ENCODE data around the gene TTC21A.
A peak's percentile ranks its signal among the peaks of the same experiment; 100 is the strongest.

The TTC21A gene

DNA sequence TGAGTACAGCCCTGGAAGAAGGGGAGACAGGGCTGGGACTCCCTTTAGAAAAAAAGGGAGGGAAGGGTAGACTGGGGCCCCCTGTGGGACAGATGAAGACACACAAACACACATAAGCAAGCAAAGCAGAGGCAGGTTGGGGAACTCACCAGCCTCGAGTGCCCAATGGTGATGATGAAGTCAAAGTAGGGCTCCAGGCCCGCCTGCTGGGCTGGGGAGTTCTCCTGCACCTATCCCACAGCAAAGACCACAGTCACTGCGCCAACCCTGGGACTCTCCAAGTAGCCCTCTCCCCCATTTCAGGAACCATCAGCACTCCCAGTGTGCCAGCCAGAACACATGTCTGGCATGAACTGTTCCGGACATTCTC lies 4.2 kb upstream of the TTC21A start:
- Histone ChIP-seq H3K4me1 (peaks cover 5% of the 10 kb centered on the region; the same call in 1 of the 2 replicates), H3K27me3 (ENCODE audit: low read depth) (no peaks in the 10 kb centered on the region), H3K4me3 (no peak overlapping the region), H3K36me3 (replicated peaks) (peaks cover 37% of the 10 kb centered on the region), H3K9me3 (no peaks in the 10 kb centered on the region)
- in situ Hi-C loops (cut with MboI; ENCODE audit: low sequenced_read_pairs), result loop anchor here (25.0 kb wide), 1 partner anchor 184 kb away; the partner anchor contains the start of gene CX3CR1
- DNase-seq (ENCODE audit: low spot score in 2 of 2), result no peak

- Histone ChIP-seq H3K36me3 (replicated peaks) (peaks cover 31% of the 10 kb centered on the region), H3K4me1 (peaks cover 5% of the 10 kb centered on the region; the same call in 1 of the 2 replicates), H3K9me3 (no peaks in the 10 kb centered on the region), H3K27me3 (ENCODE audit: low read depth) (no peaks in the 10 kb centered on the region), H3K4me3 (no peak overlapping the region)
- DNase-seq (ENCODE audit: low spot score in 2 of 2), result no peak
- in situ Hi-C loops (cut with MboI; ENCODE audit: low sequenced_read_pairs), result loop anchor here (25.0 kb wide), 1 partner anchor 183 kb away; the partner anchor contains the start of gene CX3CR1
Observed at GRCh38 chr3:39103791-39104552, 3.5 kb upstream of the TTC21A start.

- in situ Hi-C loops (cut with MboI; ENCODE audit: low sequenced_read_pairs), result loop anchor here (25.0 kb wide), 1 partner anchor 182 kb away; the partner anchor contains the start of gene CX3CR1
- Histone ChIP-seq H3K36me3 (replicated peaks) (peaks cover 19% of the 10 kb centered on the region), H3K27me3 (ENCODE audit: low read depth) (no peaks in the 10 kb centered on the region), H3K4me3 (no peak overlapping the region), H3K4me1 (peaks cover 5% of the 10 kb centered on the region; the same call in 1 of the 2 replicates), H3K9me3 (no peaks in the 10 kb centered on the region)
- no peak for DNase-seq (ENCODE audit: low spot score in 2 of 2)
Observed at GRCh38 chr3:39104961-39105686, 2.4 kb upstream of the TTC21A start.

DNA sequence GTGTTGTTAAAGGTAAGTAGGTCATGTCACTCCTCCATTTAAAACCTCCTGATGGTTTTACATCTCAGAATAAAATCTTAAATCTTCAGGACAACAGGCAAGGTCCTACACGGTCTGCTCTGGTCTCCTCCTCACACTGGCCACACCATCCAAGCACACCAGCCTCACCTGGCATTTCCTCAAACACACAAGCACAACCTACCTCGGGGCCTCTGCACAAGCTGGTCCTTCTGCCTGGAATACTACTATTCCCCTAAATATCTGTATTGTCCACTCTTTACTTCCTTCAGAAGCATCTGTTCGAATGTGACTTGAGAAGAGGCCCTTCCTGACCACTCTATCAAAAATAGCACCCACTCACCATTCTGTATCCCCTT lies 1.8 kb upstream of the TTC21A start:
- Histone ChIP-seq H3K4me3 (no peak overlapping the region), H3K27me3 (ENCODE audit: low read depth) (no peaks in the 10 kb centered on the region), H3K36me3 (replicated peaks) (peaks cover 14% of the 10 kb centered on the region), H3K9me3 (no peaks in the 10 kb centered on the region), H3K4me1 (peaks cover 5% of the 10 kb centered on the region; the same call in 1 of the 2 replicates)
- in situ Hi-C loops (cut with MboI; ENCODE audit: low sequenced_read_pairs), result loop anchor here (25.0 kb wide), 1 partner anchor 182 kb away; the partner anchor contains the start of gene CX3CR1
- no peak for DNase-seq (ENCODE audit: low spot score in 2 of 2)

DNA sequence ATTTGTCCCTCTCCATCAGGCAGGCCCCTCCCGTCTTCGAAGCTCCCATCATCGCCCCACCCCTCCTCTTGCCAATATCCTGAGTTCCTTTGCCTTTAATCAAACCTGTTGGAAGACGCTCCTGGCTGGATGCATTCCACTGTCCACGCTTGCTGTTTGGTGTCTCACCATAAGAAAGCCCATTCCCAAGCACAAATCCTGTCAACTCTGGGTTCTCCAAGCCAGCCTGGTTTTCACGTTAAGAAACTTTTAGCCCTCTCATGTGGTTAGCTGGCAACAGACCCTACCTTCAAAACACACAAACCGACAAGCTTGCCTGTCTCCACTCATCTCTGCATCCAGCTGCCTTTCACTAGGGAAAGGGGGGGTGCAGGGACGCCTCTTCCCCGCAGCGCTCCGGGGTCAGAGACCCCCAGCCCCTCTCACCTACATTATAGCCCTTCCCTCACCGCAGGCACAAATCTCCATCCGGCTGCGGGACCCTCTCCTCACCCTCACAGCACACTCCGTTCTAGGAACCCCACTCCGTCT lies 1.1 kb upstream of the TTC21A start:
- peak in 1 of 2 experiments; percentile 35 for DNase-seq (ENCODE audit: low spot score in 2 of 2)
- peak overlapping the region; percentile 88 for H3K4me3 ChIP-seq
- in situ Hi-C loops (cut with MboI; ENCODE audit: low sequenced_read_pairs), result loop anchor here (25.0 kb wide), 1 partner anchor 181 kb away; the partner anchor contains the start of gene CX3CR1

GRCh38 chr3:39106851-39107387 lies 561 bp upstream of the TTC21A start:
- in situ Hi-C loops (cut with MboI; ENCODE audit: low sequenced_read_pairs), result loop anchor here (25.0 kb wide), 1 partner anchor 180 kb away; the partner anchor contains the start of gene CX3CR1
- DNase-seq (ENCODE audit: low spot score in 2 of 2), result peak; percentile 16 to 64

More for the DNA sequence above, 1.1 kb upstream of the TTC21A start:
- H3K27me3 ChIP-seq (ENCODE audit: low read depth), result no peaks in the 10 kb centered on the region
- H3K9me3 ChIP-seq, result no peaks in the 10 kb centered on the region
- peaks cover 11% of the 10 kb centered on the region; the same call in 1 of the 2 replicates for H3K36me3 ChIP-seq (replicated peaks)
- H3K4me1 ChIP-seq, result peaks cover 5% of the 10 kb centered on the region; the same call in 1 of the 2 replicates

GRCh38 chr3:39108200-39108710 lies 775 bp downstream of the TTC21A start:
- H3K4me1 ChIP-seq, result peaks cover 5% of the 10 kb centered on the region; the same call in 1 of the 2 replicates
- H3K4me3 ChIP-seq, result peak overlapping the region; percentile 88
- in situ Hi-C loops (cut with MboI; ENCODE audit: low sequenced_read_pairs), result loop anchor here (25.0 kb wide), 1 partner anchor 179 kb away; the partner anchor contains the start of gene CX3CR1
- no peaks in the 10 kb centered on the region for H3K9me3 ChIP-seq
- no peak for DNase-seq (ENCODE audit: low spot score in 2 of 2)
- H3K36me3 ChIP-seq (replicated peaks), result peaks cover 3% of the 10 kb centered on the region; the same call in 1 of the 2 replicates
- no peaks in the 10 kb centered on the region for H3K27me3 ChIP-seq (ENCODE audit: low read depth)

More at GRCh38 chr3:39106851-39107387, 561 bp upstream of the TTC21A start:
- H3K9me3 ChIP-seq, result no peaks in the 10 kb centered on the region
- H3K4me3 ChIP-seq, result peak overlapping the region; percentile 88
- H3K36me3 ChIP-seq (replicated peaks), result peaks cover 5% of the 10 kb centered on the region; the same call in 1 of the 2 replicates
- no peaks in the 10 kb centered on the region for H3K27me3 ChIP-seq (ENCODE audit: low read depth)
- H3K4me1 ChIP-seq, result peaks cover 5% of the 10 kb centered on the region; the same call in 1 of the 2 replicates

GRCh38 chr3:39109086-39109485 lies 1.6 kb downstream of the TTC21A start:
- in situ Hi-C loops (cut with MboI; ENCODE audit: low sequenced_read_pairs), result loop anchor here (25.0 kb wide), 1 partner anchor 178 kb away; the partner anchor contains the start of gene CX3CR1
- Histone ChIP-seq H3K27me3 (ENCODE audit: low read depth) (no peaks in the 10 kb centered on the region), H3K4me1 (peaks cover 12% of the 10 kb centered on the region; the same call in 1 of the 2 replicates), H3K4me3 (no peak overlapping the region), H3K36me3 (replicated peaks) (peaks cover 3% of the 10 kb centered on the region; the same call in 1 of the 2 replicates), H3K9me3 (no peaks in the 10 kb centered on the region)
- DNase-seq (ENCODE audit: low spot score in 2 of 2), result no peak

DNA sequence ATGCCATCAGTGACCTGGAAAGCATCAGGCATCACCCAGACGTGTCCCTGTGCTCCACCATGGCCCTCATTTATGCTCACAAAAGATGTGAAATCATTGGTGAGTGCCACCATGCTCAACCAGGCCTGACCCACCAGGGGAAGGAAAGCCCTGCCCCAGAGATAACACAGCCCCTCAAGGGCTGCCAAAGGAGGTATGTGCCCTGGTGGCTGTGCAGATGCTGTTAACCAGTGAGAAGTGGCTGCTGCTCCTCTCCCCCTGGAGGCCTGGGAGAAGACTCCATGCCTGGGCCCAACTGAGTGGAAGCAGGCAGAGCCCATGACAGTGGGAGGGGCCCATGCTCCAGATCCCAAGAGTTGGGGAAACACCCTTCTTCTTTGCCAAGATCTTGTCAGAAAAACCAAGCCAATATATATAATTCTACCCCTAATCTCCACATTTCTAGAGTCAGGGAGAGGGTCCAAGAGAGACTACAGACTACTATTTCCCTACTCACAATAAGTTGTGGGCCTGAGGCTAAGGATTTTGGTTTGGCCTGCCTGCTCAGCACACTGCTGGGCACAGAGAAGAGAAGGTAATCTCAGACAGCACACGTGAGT lies 2.7 kb downstream of the TTC21A start:
- Histone ChIP-seq H3K4me3 (no peak overlapping the region), H3K27me3 (ENCODE audit: low read depth) (no peaks in the 10 kb centered on the region), H3K4me1 (peaks cover 12% of the 10 kb centered on the region; the same call in 1 of the 2 replicates), H3K9me3 (no peaks in the 10 kb centered on the region), H3K36me3 (replicated peaks) (peaks cover 3% of the 10 kb centered on the region; the same call in 1 of the 2 replicates)
- in situ Hi-C loops (cut with MboI; ENCODE audit: low sequenced_read_pairs), result loop anchor here (25.0 kb wide), 1 partner anchor 177 kb away; the partner anchor contains the start of gene CX3CR1
- no peak for DNase-seq (ENCODE audit: low spot score in 2 of 2)

DNA sequence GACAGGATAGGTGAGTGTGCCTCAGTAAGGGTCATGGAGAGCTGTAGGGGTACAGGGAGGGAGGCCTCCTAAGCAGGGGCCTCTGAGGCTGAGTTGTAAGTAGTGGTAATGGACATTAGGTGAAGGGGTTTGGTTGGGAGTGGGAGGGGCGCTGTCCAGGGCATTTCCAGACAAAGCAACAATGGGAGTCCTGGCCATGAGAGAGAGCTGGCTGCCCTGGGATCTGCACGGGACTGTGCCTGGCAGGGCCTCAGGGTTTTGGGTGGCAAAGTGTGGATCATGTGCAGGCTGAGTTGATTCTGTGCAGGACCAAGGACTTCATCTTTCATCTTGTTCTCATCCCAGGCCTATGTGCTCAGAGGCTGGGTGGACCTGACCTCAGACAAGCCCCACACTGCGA lies 4.6 kb downstream of the TTC21A start:
- no peaks in the 10 kb centered on the region for H3K27me3 ChIP-seq (ENCODE audit: low read depth)
- in situ Hi-C loops (cut with MboI; ENCODE audit: low sequenced_read_pairs), result loop anchor here (25.0 kb wide), 1 partner anchor 175 kb away; the partner anchor contains the start of gene CX3CR1
- H3K9me3 ChIP-seq, result no peaks in the 10 kb centered on the region
- H3K4me1 ChIP-seq, result peaks cover 12% of the 10 kb centered on the region; the same call in 1 of the 2 replicates
- no peaks in the 10 kb centered on the region; the same call in 1 of the 2 replicates for H3K36me3 ChIP-seq (replicated peaks)
- DNase-seq (ENCODE audit: low spot score in 2 of 2), result no peak
- H3K4me3 ChIP-seq, result no peak overlapping the region

DNA sequence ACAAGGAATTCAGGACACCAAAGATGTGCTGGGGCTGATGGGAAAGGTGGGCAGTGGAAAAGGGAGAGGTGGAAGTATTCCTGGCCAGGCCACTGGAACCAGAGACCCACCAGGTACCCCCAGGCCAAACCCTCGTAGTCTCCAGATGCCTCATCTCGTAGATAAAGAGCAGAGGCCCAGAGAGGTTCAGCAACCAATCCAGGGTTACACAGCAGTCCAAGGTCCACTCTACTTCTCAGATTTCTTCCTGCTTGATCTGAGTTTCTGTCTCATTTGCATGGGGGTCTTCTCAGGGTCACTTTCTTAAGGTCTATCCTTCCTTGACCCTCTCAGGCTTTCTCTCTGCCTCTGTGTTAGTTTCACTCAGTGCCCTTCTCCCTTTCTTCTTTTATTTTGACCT lies 5.1 kb downstream of the TTC21A start:
- Histone ChIP-seq H3K36me3 (replicated peaks) (no peaks in the 10 kb centered on the region), H3K9me3 (no peaks in the 10 kb centered on the region), H3K27me3 (ENCODE audit: low read depth) (no peaks in the 10 kb centered on the region), H3K4me3 (no peak overlapping the region), H3K4me1 (peaks cover 12% of the 10 kb centered on the region; the same call in 1 of the 2 replicates)
- DNase-seq (ENCODE audit: low spot score in 2 of 2), result no peak
- in situ Hi-C loops (cut with MboI; ENCODE audit: low sequenced_read_pairs), result loop anchor here (25.0 kb wide), 1 partner anchor 175 kb away; the partner anchor contains the start of gene CX3CR1

- peaks cover 7% of the 10 kb centered on the region; the same call in 1 of the 2 replicates for H3K4me1 ChIP-seq
- in situ Hi-C loops (cut with MboI; ENCODE audit: low sequenced_read_pairs), result loop anchor here (25.0 kb wide), 1 partner anchor 174 kb away; the partner anchor contains the start of gene CX3CR1
- no peaks in the 10 kb centered on the region for H3K9me3 ChIP-seq
- H3K36me3 ChIP-seq (replicated peaks), result no peaks in the 10 kb centered on the region
- no peaks in the 10 kb centered on the region for H3K27me3 ChIP-seq (ENCODE audit: low read depth)
- H3K4me3 ChIP-seq, result no peak overlapping the region
- no peak for DNase-seq (ENCODE audit: low spot score in 2 of 2)
Observed at GRCh38 chr3:39113291-39113690, 5.8 kb downstream of the TTC21A start.
